ENCODE measurements around the gene NDUFB8. TPM values are rescaled to one million over a fixed set of nuclear protein-coding genes. Genes with fewer than 3 reads are reported as not detected.

NDUFB8 gene
- total and polyA plus RNA-seq, 10 of the 15 experiments (the other 5 are each of a cell fraction or from before 2014, with no cell fraction given) = 180 to 572 (median 382) TPM

- no peak for TF ChIP-seq BACH1 (IDR thresholded peaks at IDR 0.05; ENCODE audit: borderline replicate concordance)
- no peak for TF ChIP-seq SIN3A (IDR thresholded peaks at IDR 0.05; ENCODE audit: low read depth, low read length)
- TF ChIP-seq, protein P1, sequence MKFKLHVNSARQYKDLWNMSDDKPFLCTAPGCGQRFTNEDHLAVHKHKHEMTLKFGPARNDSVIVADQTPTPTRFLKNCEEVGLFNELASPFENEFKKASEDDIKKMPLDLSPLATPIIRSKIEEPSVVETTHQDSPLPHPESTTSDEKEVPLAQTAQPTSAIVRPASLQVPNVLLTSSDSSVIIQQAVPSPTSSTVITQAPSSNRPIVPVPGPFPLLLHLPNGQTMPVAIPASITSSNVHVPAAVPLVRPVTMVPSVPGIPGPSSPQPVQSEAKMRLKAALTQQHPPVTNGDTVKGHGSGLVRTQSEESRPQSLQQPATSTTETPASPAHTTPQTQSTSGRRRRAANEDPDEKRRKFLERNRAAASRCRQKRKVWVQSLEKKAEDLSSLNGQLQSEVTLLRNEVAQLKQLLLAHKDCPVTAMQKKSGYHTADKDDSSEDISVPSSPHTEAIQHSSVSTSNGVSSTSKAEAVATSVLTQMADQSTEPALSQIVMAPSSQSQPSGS (IDR thresholded peaks at IDR 0.05; ENCODE audit: low read length) = no peak
- TF ChIP-seq CHD2 (IDR thresholded peaks at IDR 0.05; ENCODE audit: borderline replicate concordance, low read depth, low read length) = no peak
- no peak for TF ChIP-seq RB1 (IDR thresholded peaks at IDR 0.05; ENCODE audit: borderline replicate concordance)
- TF ChIP-seq SPI1 (IDR thresholded peaks at IDR 0.05; ENCODE audit: borderline replicate concordance, insufficient read depth, low read depth, low read length) = peak; percentile 20; the same call in 1 of the 2 replicates
- no peak overlapping the region for H2AFZ ChIP-seq (ENCODE audit: control insufficient read depth, low read depth, low read length)
- ChIA-PET SMC1A (ENCODE audit: uncharacterized antibody, unreplicated experiment) (interaction anchor here (0.7 to 2.8 kb wide), 3 partner anchors 9 to 35 kb away, joined by 3 to 9 read pairs (median 4); no protein-coding TSS in a partner anchor), POLR2A (no interaction called here), CTCF (interaction anchor here (0.5 kb wide), 1 partner anchor 321 kb away, joined by 3 read pairs; no protein-coding TSS in a partner anchor), RAD21 (ENCODE audit: unreplicated experiment) (interaction anchor here (0.6 to 1.6 kb wide), 2 partner anchors 17 to 324 kb away, joined by 3 to 4 read pairs; no protein-coding TSS in a partner anchor)
- BruUV-seq (replicated peaks) = no TSS peak
- no peak overlapping the region for H3K4me3 ChIP-seq
- no peak overlapping the region for H3K4me2 ChIP-seq (ENCODE audit: control insufficient read depth, insufficient read depth)
- DNase-seq (ENCODE audit: low read depth, low spot score) = no peak
- FAIRE-seq = peak; percentile 38
- peaks cover 1 to 20% of the 10 kb centered on the region in 2 experiments for H3K36me3 ChIP-seq (ENCODE audit: control insufficient read depth in 2 of 2, insufficient read depth in 2 of 2, low read length in 1 of 2)
- 81% methylated on average over 3 of the region's 3 CpGs for WGBS (ENCODE audit: insufficient coverage, insufficient replicate concordance, low lambda C conversion rate, missing lambda C conversion rate)
- intact Hi-C loops (cut with micrococcal nuclease; ENCODE audit: unreplicated experiment) = no loop called here
- H3K27ac ChIP-seq (ENCODE audit: control insufficient read depth, insufficient read depth) = no peak overlapping the region
- no peaks in the 10 kb centered on the region for H3K4me1 ChIP-seq (ENCODE audit: control insufficient read depth, insufficient read depth, low read length)
- no peaks in the 10 kb centered on the region for H4K20me1 ChIP-seq (ENCODE audit: control insufficient read depth, insufficient read depth)
- no peaks in the 10 kb centered on the region for H3K79me2 ChIP-seq (ENCODE audit: control insufficient read depth, insufficient read depth, low read length)
- H3K9ac ChIP-seq (ENCODE audit: control insufficient read depth, insufficient read depth, low read length) = no peak overlapping the region
- no peaks in the 10 kb centered on the region for H3K9me3 ChIP-seq (replicated peaks; ENCODE audit: control insufficient read depth, insufficient read depth, low read length)
- H3K27me3 ChIP-seq (replicated peaks in 1 of 2; ENCODE audit: control insufficient read depth in 2 of 2, insufficient read depth in 2 of 2, low read length in 1 of 2) = no peaks in the 10 kb centered on the region
- in situ Hi-C loops (cut with MboI) = no loop called here
- ATAC-seq = 0 out of 3 replicates have a peak, but pooled peaks have one; percentile 40
Observed at GRCh38 chr10:100553929-100554328, 24.3 kb upstream of the NDUFB8 start.

Data from GM12878 (cell line).